Measurements from ENCODE around the gene DENND1A. TPM values are rescaled to one million over a fixed set of nuclear protein-coding genes. Genes with fewer than 3 reads are reported as not detected.

DENND1A gene
- total and polyA plus RNA-seq, 2 experiments from 2014 or later = 13.1 to 28.7 TPM

- no peaks in the 10 kb centered on the region for H3K4me1 ChIP-seq (ENCODE audit: insufficient read depth)
- Mint-ChIP-seq H3K4me1 (peaks cover 4% of the 10 kb centered on the region; the same call in 2 of the 3 replicates), H3K36me3 (ENCODE audit: low read depth) (no peaks in the 10 kb centered on the region), H3K4me3 (no peak overlapping the region), H3K27ac (no peak overlapping the region), H3K27me3 (ENCODE audit: insufficient read depth, low read depth, poor library complexity) (no peaks in the 10 kb centered on the region), H3K9me3 (no peaks in the 10 kb centered on the region)
- no peaks in the 10 kb centered on the region for H3F3A ChIP-seq (replicated peaks; ENCODE audit: low read depth)
- no peaks in the 10 kb centered on the region for H3K9me2 ChIP-seq (ENCODE audit: insufficient read depth)
- H4K20me1 ChIP-seq (replicated peaks; ENCODE audit: insufficient read depth) = no peaks in the 10 kb centered on the region
- H3K36me3 ChIP-seq (ENCODE audit: insufficient read depth) = no peaks in the 10 kb centered on the region
- no peak overlapping the region for H3K27ac ChIP-seq (ENCODE audit: low read depth)
- H3K79me2 ChIP-seq (replicated peaks; ENCODE audit: insufficient read depth) = no peaks in the 10 kb centered on the region
- no peak for DNase-seq (ENCODE audit: low spot score)
- H3K27me3 ChIP-seq (ENCODE audit: insufficient read depth) = no peaks in the 10 kb centered on the region
- no peak for TF ChIP-seq ZNF462 (CRISPR knock-in tag; IDR thresholded peaks at IDR 0.05)
- TF ChIP-seq REST (IDR thresholded peaks at IDR 0.05; ENCODE audit: unreplicated experiment) = no peak
- no peak for TF ChIP-seq ETS1 (IDR thresholded peaks at IDR 0.05)
- no peak for TF ChIP-seq CREB1 (CRISPR knock-in tag; IDR thresholded peaks at IDR 0.05; ENCODE audit: low read depth)
- no peak for TF ChIP-seq ZNF331 (CRISPR knock-in tag; IDR thresholded peaks at IDR 0.05; ENCODE audit: low read depth)
- TF ChIP-seq EZH2phosphoT487 (IDR thresholded peaks at IDR 0.05; ENCODE audit: unreplicated experiment) = no peak
- TF ChIP-seq CTCF (conservative IDR thresholded peaks at IDR 0.05; ENCODE audit: low read depth in 2 of 2) = no peak
- no peak for TF ChIP-seq EZH2 (IDR thresholded peaks at IDR 0.05; ENCODE audit: low read depth, unreplicated experiment)
- no peak for TF ChIP-seq ZNF114 (CRISPR knock-in tag; IDR thresholded peaks at IDR 0.05)
- no peak for TF ChIP-seq STAT1 (IDR thresholded peaks at IDR 0.05; ENCODE audit: unreplicated experiment)
- TF ChIP-seq NANOG (IDR thresholded peaks at IDR 0.05; ENCODE audit: borderline replicate concordance) = no peak
- no peak for TF ChIP-seq JUNB (IDR thresholded peaks at IDR 0.05; ENCODE audit: unreplicated experiment)
- TF ChIP-seq POLR2AphosphoS5 (IDR thresholded peaks at IDR 0.05; ENCODE audit: low read depth) = no peak
- ATAC-seq = no peak; the same call in 2 of the 3 replicates
- H3K4me2 ChIP-seq = no peak overlapping the region
- no peak overlapping the region for H2AFZ ChIP-seq
- H3K4me3 ChIP-seq = no peak overlapping the region
Measured at GRCh38 chr9:123606141-123606540, 323.8 kb downstream of the DENND1A start.
